H1 (cell line): ENCODE results near the gene TBC1D22A. TPM values are rescaled to one million over a fixed set of nuclear protein-coding genes. Genes with fewer than 3 reads are reported as not detected.

ENCODE experiments used
- CTCF ChIA-PET: fragments of 300-600 bp; sonication (Branson Sonifier 250); formaldehyde crosslinking; loops from one replicate; lab custom pipeline; 2021; ENCODE audit not compliant: partially characterized antibody; lab: Charles Lee
- POLR2A ChIA-PET: fragments of 300-600 bp; sonication (Branson Sonifier 250); formaldehyde crosslinking; loops from one replicate; lab custom pipeline; 2021; ENCODE audit warnings: inconsistent platforms; ENCODE audit not compliant: partially characterized antibody; lab: Charles Lee
- DNase-seq, 2 experiments: peaks; one replicate each; pipeline versions ENCODE4 v3.0.0 to v3.0.0-alpha.2; 2010 to 2022; ENCODE audit warnings: low spot score in 2 of 2, low read depth in 1 of 2, mixed read lengths in 1 of 2
- FAIRE-seq: peaks from 2 replicates; lab custom pipeline; 2011; peaks lifted over from hg19 to GRCh38; lab: Jason Lieb, UNC
- H2AFZ ChIP-seq: 2 replicates; pipeline ENCODE4 v1.8.1; 2012; ENCODE audit warnings: low read length, inconsistent platforms
- H2AK5ac ChIP-seq: 2 replicates; pipeline ENCODE4 v1.6.1; 2013; ENCODE audit warnings: low read depth, low read length
- H2BK120ac ChIP-seq: replicated peaks from 2 replicates; pipeline ENCODE3; 2013; ENCODE audit warnings: low read depth, low read length, inconsistent platforms
- H2BK12ac ChIP-seq: 2 replicates; pipeline ENCODE4 v1.6.1; 2013; ENCODE audit warnings: low read depth, low read length
- H2BK15ac ChIP-seq: 2 replicates; pipeline ENCODE4 v1.6.1; 2013; ENCODE audit warnings: low read length
- H2BK20ac ChIP-seq: 2 replicates; pipeline ENCODE4 v1.6.1; 2013; ENCODE audit warnings: low read length
- H2BK5ac ChIP-seq: 2 replicates; pipeline ENCODE4 v1.6.1; 2013; ENCODE audit warnings: low read depth, low read length
- H3K14ac ChIP-seq: 2 replicates; pipeline ENCODE4 v1.6.1; 2013; ENCODE audit warnings: inconsistent platforms; ENCODE audit not compliant: insufficient read length
- H3K18ac ChIP-seq: 2 replicates; pipeline ENCODE4 v1.6.1; 2013; ENCODE audit warnings: low read length; ENCODE audit errors: extremely low read depth
- H3K23ac ChIP-seq: 2 replicates; pipeline ENCODE4 v1.6.1; 2013; ENCODE audit warnings: inconsistent platforms; ENCODE audit not compliant: insufficient read length
- H3K23me2 ChIP-seq: 2 replicates; pipeline ENCODE4 v1.6.1; 2013; ENCODE audit warnings: low read depth, low read length
- H3K27ac ChIP-seq: 2 replicates; pipeline ENCODE4 v1.6.1; 2011; ENCODE audit warnings: low read depth, low read length, inconsistent platforms
- H3K27me3 ChIP-seq, 4 experiments: replicated peaks in 1 of 4; 1 replicate in 1 of 4; 2 replicates in 3 of 4; pipeline versions ENCODE4 v1.6.1 to v1.8.1; 2011 to 2013; ENCODE audit warnings: low read length in 3 of 4, mild to moderate bottlenecking in 3 of 4, inconsistent platforms in 2 of 4, mixed read lengths in 2 of 4, moderate library complexity in 1 of 4; ENCODE audit not compliant: control insufficient read depth in 3 of 4, insufficient read depth in 3 of 4; ENCODE audit errors: extremely low read depth in 1 of 4
- H3K36me3 ChIP-seq, 4 experiments: 2 replicates each; pipeline versions ENCODE4 v1.6.1 to v1.8.1; 2011 to 2013; ENCODE audit warnings: mild to moderate bottlenecking in 4 of 4, low read length in 3 of 4, moderate library complexity in 2 of 4, control low read depth in 1 of 4, inconsistent platforms in 1 of 4; ENCODE audit not compliant: insufficient read depth in 4 of 4, control insufficient read depth in 2 of 4
- H3K4ac ChIP-seq: replicated peaks from 2 replicates; pipeline ENCODE3; 2013; ENCODE audit warnings: low read length, low read depth, mixed read lengths, inconsistent platforms; ENCODE audit not compliant: insufficient read length
- H3K4me1 ChIP-seq, 4 experiments: replicated peaks in 1 of 4; 1 replicate in 1 of 4; 2 replicates in 3 of 4; pipeline versions ENCODE4 v1.6.1 to v1.8.1; 2011 to 2013; ENCODE audit warnings: low read length in 3 of 4, inconsistent platforms in 2 of 4, mixed read lengths in 1 of 4; ENCODE audit not compliant: insufficient read depth in 4 of 4, control insufficient read depth in 3 of 4
- H3K4me2 ChIP-seq, 2 experiments: 2 replicates each; pipeline versions ENCODE4 v1.6.1 to v1.8.1; 2011 to 2013; ENCODE audit warnings: low read depth in 2 of 2, low read length in 2 of 2, control low read depth in 1 of 2, inconsistent platforms in 1 of 2, mild to moderate bottlenecking in 1 of 2; ENCODE audit not compliant: insufficient read depth in 1 of 2
- H3K4me3 ChIP-seq, 4 experiments: fragments of 200-600, 300-600 bp in 1 of 4; sonication (generic), shearing (Covaris generic), sonication (Bioruptor Twin) in 1 of 4; 2 replicates each; pipeline versions ENCODE4 v1.5.1 to v1.8.1; 2011 to 2016; ENCODE audit warnings: low read length in 4 of 4, low read depth in 3 of 4, control low read depth in 2 of 4, inconsistent platforms in 2 of 4, mild to moderate bottlenecking in 2 of 4, mixed read lengths in 1 of 4, moderate library complexity in 1 of 4; ENCODE audit not compliant: insufficient read depth in 2 of 4; ENCODE audit errors: extremely low read depth in 1 of 4
- H3K56ac ChIP-seq: replicated peaks from 2 replicates; pipeline ENCODE3; 2013; ENCODE audit warnings: low read depth, mild to moderate bottlenecking, mixed read lengths, low read length, inconsistent platforms; ENCODE audit not compliant: insufficient read length
- H3K79me1 ChIP-seq: 2 replicates; pipeline ENCODE4 v1.6.1; 2013; ENCODE audit warnings: low read depth, low read length, control low read depth
- H3K79me2 ChIP-seq, 2 experiments: 2 replicates each; pipeline versions ENCODE4 v1.6.1 to v1.8.1; 2012 to 2013; ENCODE audit warnings: low read length in 2 of 2, mild to moderate bottlenecking in 2 of 2, inconsistent platforms in 1 of 2; ENCODE audit not compliant: insufficient read depth in 2 of 2, control insufficient read depth in 1 of 2
- H3K9ac ChIP-seq, 4 experiments: replicated peaks in 1 of 4; 1 replicate in 1 of 4; 2 replicates in 3 of 4; pipeline versions ENCODE4 v1.6.1 to v1.8.1; 2011 to 2013; ENCODE audit warnings: low read depth in 3 of 4, low read length in 3 of 4, control low read depth in 2 of 4, mild to moderate bottlenecking in 2 of 4, moderate library complexity in 2 of 4, inconsistent platforms in 1 of 4; ENCODE audit errors: extremely low read depth in 1 of 4
- H3K9me3 ChIP-seq, 2 experiments: 2 replicates each; pipeline versions ENCODE4 v1.6.1 to v1.8.1; 2012 to 2013; ENCODE audit warnings: mild to moderate bottlenecking in 2 of 2, moderate library complexity in 2 of 2, control low read depth in 1 of 2, inconsistent platforms in 1 of 2, low read depth in 1 of 2, low read length in 1 of 2, mixed read lengths in 1 of 2; ENCODE audit not compliant: insufficient read depth in 2 of 2
- H4K20me1 ChIP-seq, 2 experiments: replicated peaks in 1 of 2; 2 replicates each; pipeline versions ENCODE3 to v1.8.1; 2011 to 2013; ENCODE audit warnings: inconsistent platforms in 2 of 2, low read length in 2 of 2, mild to moderate bottlenecking in 1 of 2; ENCODE audit not compliant: insufficient read depth in 2 of 2, control insufficient read depth in 1 of 2
- H4K5ac ChIP-seq: 2 replicates; pipeline ENCODE4 v1.6.1; 2013; ENCODE audit warnings: low read length, low read depth, mixed read lengths, inconsistent platforms; ENCODE audit not compliant: insufficient read length
- H4K8ac ChIP-seq: 2 replicates; pipeline ENCODE4 v1.8.0; 2013; ENCODE audit warnings: mild to moderate bottlenecking, moderate library complexity, low read length, inconsistent platforms; ENCODE audit not compliant: insufficient read depth; ENCODE audit errors: extremely low read depth
- H4K91ac ChIP-seq: replicated peaks from 2 replicates; pipeline ENCODE3; 2013; ENCODE audit warnings: low read length, mixed read lengths, inconsistent platforms; ENCODE audit not compliant: insufficient read length
- BACH1 ChIP-seq: IDR thresholded peaks from 2 replicates; pipeline ENCODE4 v1.6.1; 2012; ENCODE audit warnings: low read length, improper control_type of control experiment
- SAP30 ChIP-seq: fragments of 300-600 bp; sonication (generic); IDR thresholded peaks from 2 replicates; pipeline ENCODE4 v1.7.1; 2012; ENCODE audit warnings: low read length, moderate library complexity, mild to moderate bottlenecking, inconsistent platforms; ENCODE audit not compliant: insufficient read depth, insufficient replicate concordance
- WGBS, 2 experiments: shearing (Covaris generic) in 1 of 2; methylation state at CpG; one replicate each; pipeline versions ENCODE4 v1.1.6 to v1.1.7; 2013 to 2015; ENCODE audit warnings: low lambda C conversion rate in 2 of 2, mixed read lengths in 2 of 2, inconsistent platforms in 1 of 2, low coverage in 1 of 2, missing lambda C conversion rate in 1 of 2; ENCODE audit not compliant: insufficient replicate concordance in 2 of 2, insufficient coverage in 1 of 2, insufficient read length in 1 of 2; ENCODE audit errors: extremely low coverage in 1 of 2, missing lambda C conversion rate in 1 of 2; 5-methylcytosine and 5-hydroxymethylcytosine counted together
- polyA plus RNA-seq, 7 experiments: library from polyadenylated mRNA; depleted of rRNA in 3 of 7; stranded (reverse) in 5 of 7; unstranded in 2 of 7; fragments of >200 nt in 5 of 7; fragments of 200-250 nt in 2 of 7; gene quantifications; 1 replicate in 5 of 7; 2 replicates in 1 of 7; 4 replicates in 1 of 7; pipeline versions ENCODE4 v1.2.1 to v1.2.3, GENCODE V29; 2011 to 2013; ENCODE audit warnings: missing spikeins in 2 of 7, mixed read lengths in 2 of 7
- total RNA-seq: library from RNA; stranded (reverse); fragmentation: NEBNext Ultra II Directional; extraction: Animal tissue kit (Norgen Biotek cat#: 25700); gene quantifications from 2 replicates; pipeline ENCODE4 v1.2.1, GENCODE V29; 2021
- TF ChIP-seq, protein P1 (sequence below): IDR thresholded peaks from 2 replicates; pipeline ENCODE4 v1.6.1; 2012; ENCODE audit warnings: low read length, inconsistent platforms

The TBC1D22A gene
- total and polyA plus RNA-seq, 2 of the 8 experiments (the other 6 are each of a cell fraction or from before 2014, with no cell fraction given) = 11.9 to 18.4 TPM

GRCh38 chr22:47136671-47137070 is 374.2 kb downstream of the TBC1D22A start:
- Histone ChIP-seq H3K79me2 (no peaks in the 10 kb centered on the region), H3K23me2 (no peaks in the 10 kb centered on the region), H3K56ac (no peak overlapping the region), H3K4me1 (no peaks in the 10 kb centered on the region; a peak in 1 of 7 replicates), H3K4me2 (no peak overlapping the region), H3K23ac (no peak overlapping the region), H3K9me3 (no peaks in the 10 kb centered on the region), H4K20me1 (no peaks in the 10 kb centered on the region), H2BK5ac (no peak overlapping the region), H4K8ac (peak overlapping the region; percentile 41; the same call in 1 of the 2 replicates), H2BK15ac (no peak overlapping the region), H4K91ac (no peak overlapping the region), H2AFZ (no peak overlapping the region), H2BK120ac (no peak overlapping the region), H3K4ac (no peak overlapping the region), H2BK12ac (no peak overlapping the region), H2AK5ac (no peak overlapping the region), H3K9ac (no peak overlapping the region), H3K18ac (no peak overlapping the region), H3K27ac (no peak overlapping the region; the same call in 1 of the 2 replicates)
- POLR2A ChIA-PET = no interaction called here
- FAIRE-seq (no peak), DNase-seq (no peak)
- WGBS, 2 experiments = 86% methylated on average over 16 of the region's 16 CpGs; no CpG with 5 or more reads in 1 of the 2 experiments
- CTCF ChIA-PET = no interaction called here
- no peak for TF ChIP-seq SAP30
- TF ChIP-seq, protein P1, sequence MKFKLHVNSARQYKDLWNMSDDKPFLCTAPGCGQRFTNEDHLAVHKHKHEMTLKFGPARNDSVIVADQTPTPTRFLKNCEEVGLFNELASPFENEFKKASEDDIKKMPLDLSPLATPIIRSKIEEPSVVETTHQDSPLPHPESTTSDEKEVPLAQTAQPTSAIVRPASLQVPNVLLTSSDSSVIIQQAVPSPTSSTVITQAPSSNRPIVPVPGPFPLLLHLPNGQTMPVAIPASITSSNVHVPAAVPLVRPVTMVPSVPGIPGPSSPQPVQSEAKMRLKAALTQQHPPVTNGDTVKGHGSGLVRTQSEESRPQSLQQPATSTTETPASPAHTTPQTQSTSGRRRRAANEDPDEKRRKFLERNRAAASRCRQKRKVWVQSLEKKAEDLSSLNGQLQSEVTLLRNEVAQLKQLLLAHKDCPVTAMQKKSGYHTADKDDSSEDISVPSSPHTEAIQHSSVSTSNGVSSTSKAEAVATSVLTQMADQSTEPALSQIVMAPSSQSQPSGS = no peak
- no peak for TF ChIP-seq BACH1
- TF ChIP-seq, all 59 proteins: peak for 0
- Histone ChIP-seq H3K27me3 (no peaks in the 10 kb centered on the region), H4K5ac (no peak overlapping the region), H3K79me1 (no peaks in the 10 kb centered on the region; the same call in 1 of the 2 replicates), H3K4me3 (no peak overlapping the region), H3K36me3 (no peaks in the 10 kb centered on the region), H2BK20ac (no peak overlapping the region), H3K14ac (no peak overlapping the region)
